ENCODE data around the gene FBXO30.
A peak's percentile ranks its signal among the peaks of the same experiment; 100 is the strongest.

Gene FBXO30

GRCh38 chr6:145818796-145819195 lies 4.2 kb upstream of the FBXO30 start:
- DNase-seq, result no peak

GRCh38 chr6:145816392-145816791 lies 1.8 kb upstream of the FBXO30 start:
- DNase-seq, result no peak

GRCh38 chr6:145815309-145816274 lies 997 bp upstream of the FBXO30 start:
- DNase-seq, result peak in 1 of 2 experiments; percentile 39

- DNase-seq, result peak; percentile 27 to 63
Observed at GRCh38 chr6:145814035-145814500, 527 bp downstream of the FBXO30 start.

GRCh38 chr6:145813285-145814034 lies 1.1 kb downstream of the FBXO30 start:
- no peak for DNase-seq

- DNase-seq, result no peak
Observed at GRCh38 chr6:145811741-145812140, 2.9 kb downstream of the FBXO30 start.

GRCh38 chr6:145809785-145810184 lies 4.8 kb downstream of the FBXO30 start:
- no peak for DNase-seq

- no peak for DNase-seq
Observed at GRCh38 chr6:145809211-145809610, 5.4 kb downstream of the FBXO30 start.

- DNase-seq, result no peak
Observed at GRCh38 chr6:145808239-145808638, 6.4 kb downstream of the FBXO30 start.

GRCh38 chr6:145802141-145802540 lies 12.5 kb downstream of the FBXO30 start:
- DNase-seq, result no peak

- DNase-seq, result no peak
Observed at GRCh38 chr6:145801021-145801420, 13.6 kb downstream of the FBXO30 start.

- DNase-seq, result no peak
Observed at GRCh38 chr6:145798530-145798929, 16.1 kb downstream of the FBXO30 start.

GRCh38 chr6:145789443-145789842 lies 25.2 kb downstream of the FBXO30 start:
- DNase-seq, result no peak

GRCh38 chr6:145787688-145788087 lies 26.9 kb downstream of the FBXO30 start:
- no peak for DNase-seq

GRCh38 chr6:145784683-145785082 lies 29.9 kb downstream of the FBXO30 start:
- no peak for DNase-seq

- DNase-seq, result no peak
Observed at GRCh38 chr6:145783796-145784195, 30.8 kb downstream of the FBXO30 start.

GRCh38 chr6:145772846-145773245 lies 41.7 kb downstream of the FBXO30 start:
- no peak for DNase-seq

GRCh38 chr6:145765449-145765848 lies 49.1 kb downstream of the FBXO30 start:
- no peak for DNase-seq

GRCh38 chr6:145763742-145764141 lies 50.9 kb downstream of the FBXO30 start:
- no peak for DNase-seq

- DNase-seq, result no peak
Observed at GRCh38 chr6:145761584-145761983, 53.0 kb downstream of the FBXO30 start.

GRCh38 chr6:145758113-145758512 lies 56.5 kb downstream of the FBXO30 start:
- no peak for DNase-seq

GRCh38 chr6:145756170-145756662 lies 58.4 kb downstream of the FBXO30 start:
- DNase-seq, result no peak

- no peak for DNase-seq
Observed at GRCh38 chr6:145755682-145756081, 58.9 kb downstream of the FBXO30 start.

- no peak for DNase-seq
Observed at GRCh38 chr6:145752638-145753037, 62.0 kb downstream of the FBXO30 start.
